Stimulated activated CD8-positive, alpha-beta memory T cell treated with anti-CD3 and anti-CD28 coated beads, Interleukin-2, amount 100 ng/mL, for 1 hour (primary cell): ENCODE measurements around the gene GRM4.
A peak's percentile ranks its signal among the peaks of the same experiment; 100 is the strongest.

Experiments used
- DNase-seq, 2 donors: peaks; one replicate each; pipeline ENCODE4 v3.0.0-alpha.2; 2020; ENCODE audit warnings: low read depth in 2 of 2

GRM4 gene

GRCh38 chr6:34157851-34158250, 12.0 kb upstream of the GRM4 start:
- no peak for DNase-seq

DNA sequence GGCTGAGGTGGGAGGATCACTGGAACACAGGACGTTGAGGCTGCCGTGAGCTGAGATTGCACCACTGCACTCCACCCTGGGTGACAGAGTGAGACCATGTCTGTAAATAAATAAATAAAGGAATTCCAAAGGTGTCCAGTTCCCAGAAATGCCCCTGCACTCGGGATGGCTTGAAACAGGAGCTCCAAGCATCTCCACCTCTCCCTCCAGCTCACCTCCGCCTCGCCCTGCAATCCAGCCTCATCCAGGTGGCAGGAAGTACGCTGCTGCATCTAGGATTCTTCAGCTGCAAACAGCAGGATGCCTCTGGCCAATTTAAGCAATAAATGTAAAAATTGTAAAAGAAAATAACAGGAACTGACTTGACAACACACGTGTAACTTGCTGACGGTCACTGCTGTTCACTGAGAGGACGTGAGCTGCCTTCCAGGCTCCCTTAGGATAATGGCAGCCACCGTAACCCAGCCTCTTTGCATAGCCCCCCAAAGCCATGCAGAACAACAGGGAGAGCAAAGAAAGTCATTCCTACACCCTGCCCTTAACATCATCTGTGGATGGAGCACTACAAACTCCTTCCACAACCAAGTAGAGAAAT, 11.4 kb upstream of the GRM4 start:
- no peak for DNase-seq

DNA sequence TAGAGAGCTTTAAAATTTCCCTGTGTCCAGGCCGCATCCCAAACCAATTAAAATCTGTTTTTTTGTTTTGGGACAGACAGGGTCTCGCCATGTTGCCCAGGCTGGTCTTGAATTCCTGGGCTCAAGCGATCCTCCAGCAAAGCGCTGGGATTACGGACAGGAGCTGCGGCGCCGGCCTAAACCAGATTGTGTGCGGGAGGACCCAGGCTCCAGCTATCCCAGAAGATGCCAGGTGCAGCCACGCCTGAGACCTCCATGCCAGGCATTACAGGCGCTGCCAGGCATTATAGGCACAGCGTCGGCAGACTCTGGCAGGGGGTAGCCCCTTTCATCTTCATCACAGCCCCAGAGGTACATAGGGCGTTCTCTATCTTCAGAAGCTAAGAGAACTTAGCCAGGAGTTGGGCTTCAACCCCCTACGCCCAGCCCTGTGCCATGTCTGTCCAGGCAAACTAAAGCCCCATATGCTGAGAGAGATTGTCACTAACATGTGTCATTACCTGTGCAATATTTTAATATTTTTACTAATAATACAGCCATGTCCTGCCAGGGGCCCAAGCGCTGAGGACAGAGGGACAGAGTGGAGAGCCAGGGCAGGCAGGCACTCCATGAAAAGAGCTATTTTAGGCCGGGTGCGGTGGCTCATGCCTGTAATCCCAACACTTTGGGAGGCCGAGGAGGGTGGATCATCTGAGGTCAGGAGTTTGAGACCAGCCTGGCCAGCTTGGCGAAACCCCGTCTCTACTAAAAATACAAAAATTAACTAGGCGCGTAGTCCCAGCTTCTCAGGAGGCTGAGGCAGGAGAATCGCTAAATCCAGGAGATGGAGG, 9.8 kb upstream of the GRM4 start:
- DNase-seq: no peak

GRCh38 chr6:34154668-34155447, 9.0 kb upstream of the GRM4 start:
- peak; percentile 31 to 52 for DNase-seq

DNA sequence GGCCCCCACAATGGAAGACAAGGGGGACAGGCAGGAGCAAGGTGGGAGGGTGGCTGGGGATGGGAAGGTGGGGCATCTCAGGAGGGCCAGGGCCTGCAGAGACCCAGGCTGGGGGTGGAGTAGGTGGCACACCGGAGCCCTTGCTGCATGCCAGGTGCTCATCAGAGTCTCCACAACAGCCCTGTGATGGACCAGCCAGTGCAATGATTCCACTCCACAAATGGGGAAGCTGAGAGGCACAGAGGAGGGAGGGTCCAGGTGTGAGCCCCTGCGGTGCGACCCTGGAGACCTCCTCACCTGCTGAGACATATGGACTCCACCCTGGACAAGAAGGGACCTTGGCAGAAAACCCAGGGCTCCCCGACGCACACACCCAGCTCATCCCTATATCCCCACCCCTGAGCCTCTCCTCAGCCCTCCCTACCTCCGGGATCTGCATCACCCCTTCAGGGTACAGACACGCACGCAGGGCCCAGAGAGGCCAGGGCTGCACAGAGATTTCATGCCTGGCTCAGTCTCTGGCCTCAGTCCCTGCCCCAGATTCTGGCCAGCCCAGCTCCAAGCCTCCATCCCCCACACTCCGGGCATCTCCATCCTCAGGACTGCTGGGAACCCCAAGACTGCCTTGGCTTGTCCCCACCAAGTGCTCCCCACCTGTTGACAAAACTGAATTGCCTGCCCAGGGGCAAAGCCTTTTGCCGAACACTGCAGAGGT, 7.1 kb upstream of the GRM4 start:
- DNase-seq: no peak

GRCh38 chr6:34152042-34152524, 6.2 kb upstream of the GRM4 start:
- no peak for DNase-seq

DNA sequence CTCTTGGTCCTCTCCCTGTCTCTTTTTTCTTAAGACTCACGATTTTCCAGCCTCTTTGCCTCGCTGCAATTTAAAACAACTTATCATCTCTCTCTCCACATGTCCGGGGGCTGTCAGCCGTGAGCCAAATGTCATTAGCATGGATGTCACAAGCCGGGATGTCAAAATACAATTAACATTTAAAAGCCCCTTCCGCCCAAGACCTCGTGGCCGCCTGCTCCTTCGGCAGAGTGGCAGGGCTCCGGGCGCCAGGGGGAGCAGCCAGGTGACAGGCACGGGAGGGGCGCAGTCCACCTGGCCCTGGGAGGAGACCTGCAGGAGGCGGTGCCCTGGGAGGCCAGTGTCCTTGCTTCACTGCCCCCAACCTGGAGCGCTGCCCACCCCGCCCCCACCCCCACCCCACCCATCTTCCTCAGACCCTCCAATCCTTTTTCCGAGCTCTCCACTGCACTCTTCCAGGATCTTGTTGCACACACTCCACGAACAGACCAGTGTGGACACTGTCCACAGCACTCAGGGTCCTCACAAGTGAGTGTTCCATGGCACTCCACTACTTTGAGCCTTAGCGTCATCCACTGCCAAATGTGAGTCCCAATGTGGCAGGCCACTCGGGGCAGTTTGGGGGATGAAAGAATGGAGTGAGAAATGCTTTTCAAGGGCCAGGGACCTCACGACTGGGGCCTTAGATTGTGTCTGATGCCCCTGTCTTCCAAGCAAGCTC, 5.6 kb upstream of the GRM4 start:
- DNase-seq: no peak

DNA sequence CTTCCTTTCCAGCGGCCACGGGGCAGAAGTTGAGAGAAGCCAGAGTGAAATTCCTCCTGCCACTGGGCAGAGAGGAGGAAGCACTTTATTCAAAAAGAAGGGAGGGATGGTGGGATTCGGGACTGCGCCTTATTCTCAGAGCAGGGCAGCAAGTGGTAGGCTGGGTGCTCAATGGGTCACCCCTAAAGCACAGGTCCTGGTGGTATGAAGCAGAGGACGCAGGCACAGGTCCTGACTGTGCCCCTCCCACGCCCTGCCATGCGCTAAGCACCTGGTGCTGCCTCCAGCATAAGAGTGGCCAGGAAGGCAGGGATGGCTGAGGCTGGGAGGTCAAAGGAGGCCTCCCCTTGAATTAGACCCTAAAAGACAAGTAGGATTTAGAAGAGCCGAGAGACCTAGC, 4.9 kb upstream of the GRM4 start:
- no peak for DNase-seq

- DNase-seq: no peak
Observed at GRCh38 chr6:34149831-34150400, 4.0 kb upstream of the GRM4 start.

DNA sequence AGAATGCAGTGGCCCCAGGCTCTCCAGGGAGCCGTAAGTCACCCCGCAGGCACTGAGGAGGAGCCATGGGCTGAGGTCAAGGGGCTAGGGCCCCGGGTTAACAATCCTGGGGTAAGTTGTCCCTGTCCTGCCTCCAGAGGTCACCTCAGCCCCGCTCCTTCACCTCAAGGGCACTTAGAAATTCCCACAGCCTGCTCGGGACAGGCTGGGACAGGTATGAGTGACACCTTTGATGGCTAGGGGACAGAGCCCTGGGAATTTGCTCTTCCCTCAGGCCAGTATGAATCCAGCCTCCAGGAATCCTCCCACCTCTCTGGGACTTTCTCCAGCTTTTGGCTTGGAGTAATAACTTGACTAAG, 3.5 kb upstream of the GRM4 start:
- no peak for DNase-seq

DNA sequence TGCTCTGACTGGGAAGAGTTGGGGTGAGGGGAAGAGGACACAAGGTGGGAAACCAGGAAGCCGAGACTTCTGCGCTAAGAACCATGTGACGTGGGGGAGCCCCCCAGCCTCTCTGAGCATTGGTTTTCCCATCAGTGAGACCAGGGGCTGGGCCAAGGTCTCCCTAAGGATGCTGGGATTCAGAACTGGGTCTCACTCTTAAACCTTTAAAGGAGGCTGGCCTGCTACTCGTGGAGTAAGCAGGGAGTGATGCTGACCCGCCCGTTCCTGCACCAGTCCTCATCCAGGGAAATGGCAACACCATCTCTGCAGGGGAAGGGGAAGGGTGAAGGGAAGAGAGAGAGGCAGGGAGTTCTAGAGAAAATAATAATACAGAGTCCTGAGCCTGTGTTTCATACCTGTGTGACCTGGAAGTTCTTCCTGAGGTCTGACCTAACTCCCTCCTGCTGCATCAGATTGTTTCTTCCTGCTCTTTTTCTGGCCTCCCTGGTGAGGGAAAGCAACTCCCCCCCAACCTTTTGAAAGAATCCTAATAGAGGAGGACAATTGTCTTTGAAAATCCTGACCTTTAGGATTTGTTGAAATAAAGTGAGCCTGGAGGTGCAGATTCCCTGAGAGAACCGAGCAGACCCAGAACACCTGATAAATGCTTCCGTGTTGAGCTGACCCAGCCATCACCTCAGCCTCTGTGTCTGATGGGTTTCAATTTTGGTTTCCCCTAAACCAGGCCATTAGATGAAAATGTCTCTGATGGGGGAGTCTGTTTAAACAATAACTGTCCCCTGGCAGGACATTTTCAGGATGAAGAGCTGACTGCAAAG, 3.0 kb upstream of the GRM4 start:
- no peak for DNase-seq

- DNase-seq: no peak
Observed at GRCh38 chr6:34147906-34148630, 2.2 kb upstream of the GRM4 start.

- no peak for DNase-seq
Observed at GRCh38 chr6:34146801-34147592, 1.1 kb upstream of the GRM4 start.

DNA sequence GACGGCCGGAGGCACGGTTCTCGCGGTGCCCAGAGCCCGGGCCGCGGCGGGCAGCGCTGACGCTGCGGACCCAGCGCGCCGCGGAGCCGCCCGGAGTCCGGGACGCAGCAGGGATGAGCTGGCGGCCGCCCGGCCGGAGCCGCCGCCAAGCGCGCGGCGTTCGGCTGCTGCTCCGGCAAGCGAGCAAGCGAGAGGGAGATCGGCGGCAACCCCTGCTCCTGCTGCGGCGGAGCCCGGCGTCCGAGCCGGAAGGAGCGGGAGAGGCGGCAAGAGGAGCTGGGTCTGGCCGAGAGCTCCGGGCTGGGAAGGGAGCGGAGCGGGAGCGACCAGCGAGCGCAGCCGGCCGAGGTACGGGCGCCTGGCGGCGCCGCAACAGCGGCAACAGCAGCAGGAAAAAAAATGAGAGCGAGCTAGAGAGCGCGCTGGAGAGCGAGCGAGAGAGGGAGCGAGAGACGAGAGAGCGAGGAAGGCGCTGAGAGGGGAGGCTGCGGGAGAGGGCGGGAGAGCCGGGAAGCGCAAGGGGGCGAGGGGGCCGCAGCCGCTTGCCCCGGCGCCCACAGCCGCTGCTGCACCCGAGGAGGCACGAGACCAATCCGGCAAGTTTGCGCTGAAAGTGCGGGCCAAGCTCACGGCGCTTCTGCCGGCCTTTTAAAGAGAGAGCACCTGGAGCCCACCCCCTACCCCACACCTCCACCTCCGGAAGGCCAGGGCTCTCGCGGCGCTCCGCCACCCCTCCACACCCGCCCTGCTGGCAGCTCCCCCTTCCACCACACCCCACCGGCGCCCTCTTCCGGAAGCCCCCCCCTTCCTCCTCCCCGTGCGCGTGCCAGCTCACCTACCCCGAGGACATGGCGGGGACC, 496 bp downstream of the GRM4 start:
- DNase-seq: no peak

DNA sequence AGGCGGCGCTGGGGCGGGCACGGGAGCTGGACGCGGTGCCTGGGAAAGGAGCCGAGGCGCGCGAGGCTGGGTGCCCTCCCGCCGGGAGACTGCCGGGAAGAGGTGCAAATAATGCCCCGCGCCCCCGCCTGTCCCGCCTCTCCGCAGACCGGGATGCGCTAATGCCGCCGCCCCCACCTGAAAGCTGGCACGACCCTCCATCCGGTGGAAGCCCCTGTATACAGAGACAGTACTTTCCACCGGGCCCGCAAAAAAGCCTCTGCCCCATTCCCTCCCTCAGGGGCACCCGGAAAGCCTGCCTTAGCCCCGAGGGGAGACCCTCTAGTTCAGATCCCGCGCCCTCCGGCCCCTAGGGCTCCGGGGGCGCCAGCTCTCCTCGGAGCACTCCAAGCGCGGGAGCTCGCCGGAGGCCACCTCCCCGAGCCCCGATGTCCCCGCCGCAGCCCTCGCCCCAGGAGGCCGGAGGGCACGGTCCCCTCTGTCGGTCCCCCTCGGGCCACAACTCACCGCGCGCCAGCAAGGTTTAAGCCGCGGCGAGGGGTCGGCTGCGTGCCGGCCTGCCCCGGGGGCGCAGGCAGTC, 1.2 kb downstream of the GRM4 start:
- no peak for DNase-seq

DNA sequence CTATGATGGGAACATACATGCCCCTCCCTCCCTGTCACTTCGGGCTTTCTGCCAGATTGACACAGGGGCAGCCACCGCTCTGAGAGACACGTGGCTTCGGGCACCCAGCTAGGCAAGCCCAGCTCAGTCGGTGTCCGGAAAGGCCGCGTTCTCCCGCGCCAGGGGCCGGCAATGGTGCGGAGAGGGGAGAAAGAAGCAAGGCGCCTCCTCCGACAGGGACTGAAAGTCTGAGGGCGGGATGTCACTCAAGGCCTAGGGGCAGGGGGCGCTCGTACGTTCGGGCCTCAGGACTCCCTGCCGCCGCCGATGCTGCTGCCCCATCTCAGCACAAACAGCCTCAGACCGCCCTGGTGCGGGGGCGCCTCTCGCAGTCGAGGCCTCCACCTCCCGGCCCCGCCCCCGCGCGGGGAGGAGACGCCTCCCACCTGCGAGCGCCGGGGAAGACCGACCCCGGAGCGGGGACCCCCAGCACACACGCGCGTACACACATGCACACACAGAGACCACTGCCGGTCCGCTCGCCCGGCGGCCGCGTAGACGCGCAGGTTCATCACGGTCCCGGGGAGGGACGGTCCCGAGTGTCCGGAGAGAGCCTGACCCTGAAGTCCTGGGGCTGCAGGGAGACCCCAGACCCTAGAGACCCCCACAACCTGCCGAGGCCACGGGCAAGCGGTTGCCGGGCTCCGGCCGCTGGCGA, 1.9 kb downstream of the GRM4 start:
- DNase-seq: peak in 1 of 2 donors; percentile 20
